SU-DHL-6 (cell line): Measurements from ENCODE around the gene APOB.

Experiments
- CTCF ChIP-seq: fragments of 200-600 bp; sonication (generic); IDR thresholded peaks from one replicate; pipeline ENCODE4 v1.5.1; 2017; ENCODE audit warnings: antibody characterized with exemption, mild to moderate bottlenecking, low read length, moderate library complexity; ENCODE audit not compliant: insufficient read depth, poor library complexity, severe bottlenecking
- EZH2phosphoT487 ChIP-seq: fragments of 200-600 bp; sonication (generic), shearing (Covaris generic); conservative IDR thresholded peaks from 2 replicates; pipeline ENCODE4 v1.6.1; 2018; ENCODE audit warnings: mild to moderate bottlenecking, antibody characterized with exemption, low read length, moderate library complexity, mixed read lengths

- TF ChIP-seq CTCF (no peak), EZH2phosphoT487 (no peak)
Measured at GRCh38 chr2:21046506-21046905, 2.6 kb upstream of the APOB start.
